Activated CD4-positive, alpha-beta T cell treated with anti-CD3 and anti-CD28 coated beads, Interleukin-2, amount 50 U/mL, for 4 hours (primary cell): ENCODE measurements around the gene OPN1SW.

Experiments
- DNase-seq, 2 experiments: peaks; one replicate each; pipeline ENCODE4 v3.0.0-alpha.2; 2020

The OPN1SW gene

GRCh38 chr7:128731184-128731583 lies 44.4 kb downstream of the OPN1SW start:
- no peak for DNase-seq

DNA sequence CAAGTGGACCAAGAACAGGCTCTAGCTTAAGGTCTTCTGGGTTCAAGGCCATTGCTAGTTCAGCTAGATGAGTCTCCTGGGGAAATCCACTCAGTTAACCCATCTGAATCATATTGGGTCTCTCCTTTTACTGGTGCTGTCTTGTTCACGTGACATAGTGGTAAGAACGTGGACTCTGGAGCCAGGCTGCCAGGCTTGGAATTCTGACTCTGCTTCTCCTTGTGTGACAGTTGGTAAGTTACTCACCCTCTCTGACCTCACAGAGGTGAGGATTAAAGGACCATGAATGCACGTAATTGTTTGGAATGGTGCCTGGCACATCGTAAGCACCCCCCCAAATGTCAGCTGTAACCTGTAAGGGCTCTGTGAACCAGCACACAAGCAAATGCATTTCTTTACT lies 46.1 kb downstream of the OPN1SW start:
- no peak for DNase-seq

GRCh38 chr7:128728598-128728997 lies 47.0 kb downstream of the OPN1SW start:
- DNase-seq = no peak

DNA sequence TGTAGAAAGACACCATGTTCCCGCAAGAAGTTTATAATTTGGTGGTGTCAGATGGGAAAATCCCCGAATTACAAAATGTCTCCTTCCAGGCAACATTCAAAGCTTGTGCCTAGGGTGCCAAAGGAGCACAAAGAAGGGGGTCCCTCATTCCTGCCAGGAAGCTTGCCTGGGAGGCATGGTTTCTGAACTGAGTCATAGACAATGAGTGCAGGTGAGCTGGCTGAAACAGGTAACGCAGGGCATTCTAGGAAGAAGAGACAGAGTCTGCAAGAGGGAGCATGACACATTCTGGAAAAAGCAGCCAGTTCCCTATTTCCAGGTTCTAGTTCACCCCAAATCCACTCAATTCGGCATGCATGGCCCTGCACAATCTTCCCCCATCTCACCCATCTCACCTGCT lies 48.4 kb downstream of the OPN1SW start:
- no peak for DNase-seq

DNA sequence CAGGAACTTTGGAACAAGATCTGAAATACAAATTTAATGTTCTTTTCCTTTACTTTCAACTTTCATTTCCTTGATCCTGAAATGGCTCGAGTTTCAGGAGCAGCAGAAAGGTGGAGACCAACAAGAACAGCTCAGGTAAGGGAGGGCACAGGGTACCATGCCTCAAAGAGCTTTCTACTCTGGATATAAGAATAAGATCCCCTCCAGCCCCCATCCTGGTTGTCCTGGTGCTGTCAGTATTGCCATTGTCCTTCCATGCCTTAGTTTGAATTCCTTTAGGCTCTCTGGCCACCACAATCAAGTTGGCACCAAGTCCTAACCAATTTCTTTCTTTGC lies 48.9 kb downstream of the OPN1SW start:
- DNase-seq = no peak

GRCh38 chr7:128726059-128726736 lies 49.4 kb downstream of the OPN1SW start:
- DNase-seq = no peak

DNA sequence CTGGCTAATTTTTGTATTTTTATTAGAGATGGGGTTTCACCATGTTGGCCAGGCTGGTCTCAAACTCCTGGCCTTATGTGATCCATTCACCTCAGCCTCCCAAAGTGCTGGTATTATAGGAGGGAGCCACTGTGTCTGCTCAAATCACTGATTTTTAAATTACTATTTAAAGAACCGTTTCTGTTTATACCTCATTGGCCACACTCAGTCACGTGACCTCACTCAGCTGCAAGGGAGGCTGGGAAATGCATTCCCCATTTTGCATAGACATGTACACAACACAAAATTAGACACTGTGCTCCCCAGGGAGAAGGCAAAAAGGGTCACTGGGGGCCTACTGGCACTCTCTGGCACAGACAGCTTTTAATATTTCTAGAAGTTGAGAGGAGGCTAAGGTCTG lies 50.1 kb downstream of the OPN1SW start:
- no peak for DNase-seq

DNA sequence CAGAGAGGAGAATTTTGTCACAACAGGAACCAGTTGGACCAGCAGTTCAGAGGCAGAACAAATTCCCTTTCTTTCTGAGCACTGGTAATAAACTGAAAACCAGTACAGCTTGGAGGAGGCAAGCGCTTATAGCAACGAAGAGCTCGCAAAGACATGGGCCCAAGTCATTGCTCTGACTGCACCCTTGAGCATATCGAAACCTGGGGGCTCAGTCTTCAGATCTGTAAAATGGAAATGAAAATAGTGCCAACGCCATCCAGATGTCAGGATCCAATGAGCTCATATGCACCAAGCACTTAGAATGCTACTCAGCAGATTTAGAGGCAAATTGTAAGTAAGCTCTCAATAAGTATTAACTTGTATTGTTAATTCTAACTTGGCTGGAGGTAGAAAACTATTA lies 50.9 kb downstream of the OPN1SW start:
- no peak for DNase-seq
